ENCODE results near the gene DTNB. TPM values are rescaled to one million over a fixed set of nuclear protein-coding genes. Genes with fewer than 3 reads are reported as not detected.

DTNB gene
- total RNA-seq, 1 experiment from 2014 or later: 4.8 TPM

DNA sequence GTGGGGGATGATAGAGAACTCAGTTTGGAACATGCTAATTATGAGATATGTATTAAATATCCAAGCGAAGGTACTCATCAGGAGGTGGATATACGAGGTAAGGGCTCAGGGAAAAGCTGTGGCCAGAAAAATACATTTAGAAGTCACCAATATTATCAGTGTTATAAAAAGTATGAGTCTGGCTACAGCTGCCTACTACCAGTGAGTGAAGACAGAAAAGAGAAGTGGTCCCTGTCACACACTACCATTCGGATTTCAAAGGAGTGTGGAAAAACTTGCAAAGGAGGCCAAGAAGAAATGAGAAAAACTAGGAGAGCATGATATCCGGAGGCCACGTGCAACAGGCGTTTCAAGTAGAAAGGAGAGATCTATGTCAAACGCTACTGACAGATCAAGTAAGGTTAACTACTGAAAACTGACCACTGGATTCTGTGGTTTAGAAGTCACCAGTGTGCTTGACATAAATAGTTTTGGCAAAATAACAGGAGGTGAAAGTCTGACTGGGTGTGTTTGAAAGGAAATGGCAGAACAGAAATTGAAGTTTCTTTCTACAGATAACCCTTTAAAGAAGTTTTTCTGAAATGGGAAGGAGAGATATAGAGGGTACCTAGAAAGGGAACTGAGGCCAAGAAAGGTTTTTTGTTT lies 213.0 kb downstream of the DTNB start:
- no peak for DNase-seq (ENCODE audit: low spot score)

DNA sequence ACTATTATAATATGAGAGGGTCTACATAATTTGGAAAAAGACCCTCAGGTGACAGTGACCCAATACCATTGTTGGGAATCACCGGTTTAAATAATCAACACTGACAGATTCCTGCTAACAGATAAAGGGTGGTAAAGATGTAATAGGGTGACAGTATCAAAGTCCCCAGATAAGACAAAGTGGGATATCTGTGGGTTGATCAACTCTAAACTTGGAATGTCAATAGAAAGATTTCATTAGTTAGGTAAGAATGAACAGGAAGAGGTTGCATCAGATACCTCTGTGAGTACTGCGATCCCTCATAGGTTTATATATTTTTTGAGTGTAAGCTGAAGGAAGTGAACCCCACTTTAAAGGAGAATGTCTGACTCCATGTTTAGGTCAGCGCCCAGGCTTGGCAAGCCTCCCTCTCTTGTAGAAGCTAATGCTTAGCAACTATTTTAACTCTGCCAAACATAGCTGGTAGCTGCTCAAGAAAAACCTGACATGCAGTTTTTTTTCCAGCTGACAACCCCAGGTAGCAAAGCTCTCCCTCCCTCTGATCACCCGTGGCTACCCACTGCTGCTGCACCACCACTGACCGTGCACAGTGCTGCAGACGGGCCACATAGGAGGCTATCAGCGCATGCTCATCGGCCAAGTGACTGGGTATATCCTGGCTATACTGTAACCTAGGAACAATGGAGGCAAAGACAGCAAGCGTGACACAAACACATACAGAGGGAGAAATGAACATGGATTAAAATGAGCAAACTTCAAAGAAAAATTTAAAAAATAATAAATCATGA lies 218.4 kb downstream of the DTNB start:
- no peak for DNase-seq (ENCODE audit: low spot score)

DNA sequence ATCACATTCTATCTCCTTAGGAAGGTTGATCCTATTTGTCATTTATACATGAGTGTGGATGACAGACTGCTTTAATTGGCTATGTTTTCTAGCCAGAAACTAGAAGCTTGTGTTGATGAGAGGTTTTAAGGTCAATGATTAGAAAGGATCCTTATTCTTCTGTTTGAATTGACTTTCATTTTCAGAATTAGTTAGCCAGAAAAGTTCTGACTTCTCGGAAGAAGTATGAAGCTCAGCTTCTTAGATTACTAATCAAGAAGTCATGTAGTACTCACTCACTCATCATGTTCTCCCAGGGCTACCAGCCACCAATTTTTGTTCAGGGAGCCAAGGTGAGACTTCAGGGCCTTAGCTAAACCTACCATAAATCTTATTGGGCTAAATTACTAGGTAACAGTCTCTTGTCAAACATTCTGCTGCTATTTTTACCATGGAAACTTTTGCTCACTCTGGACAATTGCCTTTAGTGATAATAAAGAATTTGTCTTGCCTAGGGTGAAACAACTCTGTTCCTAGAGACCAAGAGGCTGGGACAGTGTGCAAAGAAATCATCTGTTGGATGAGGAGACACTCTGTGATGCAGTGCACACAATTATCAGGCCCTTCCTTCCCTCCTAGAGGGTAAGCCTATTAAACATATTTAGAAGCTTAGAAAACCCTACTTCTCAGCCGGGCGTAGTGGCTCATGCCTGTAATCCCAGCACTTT lies 220.0 kb downstream of the DTNB start:
- DNase-seq (ENCODE audit: low spot score): no peak

DNA sequence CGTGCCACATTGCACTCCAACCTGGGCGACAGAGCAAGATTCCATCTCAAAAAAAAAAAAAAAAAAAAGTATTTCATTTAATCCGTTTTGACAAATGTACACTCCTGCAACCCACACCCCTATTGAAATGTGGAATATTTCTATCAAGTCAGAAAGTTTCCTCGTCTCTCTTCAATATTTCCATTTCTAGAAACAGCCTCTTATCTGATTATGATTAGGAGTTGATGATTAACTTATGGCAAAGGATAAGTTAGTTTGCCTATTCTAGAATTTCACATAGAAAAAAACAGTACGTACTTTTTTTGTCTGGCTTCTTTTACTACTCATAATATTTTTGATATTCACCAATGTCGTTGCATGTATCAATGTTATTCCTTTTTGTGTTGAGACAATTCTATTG lies 224.6 kb downstream of the DTNB start:
- no peak for DNase-seq (ENCODE audit: low spot score)

DNA sequence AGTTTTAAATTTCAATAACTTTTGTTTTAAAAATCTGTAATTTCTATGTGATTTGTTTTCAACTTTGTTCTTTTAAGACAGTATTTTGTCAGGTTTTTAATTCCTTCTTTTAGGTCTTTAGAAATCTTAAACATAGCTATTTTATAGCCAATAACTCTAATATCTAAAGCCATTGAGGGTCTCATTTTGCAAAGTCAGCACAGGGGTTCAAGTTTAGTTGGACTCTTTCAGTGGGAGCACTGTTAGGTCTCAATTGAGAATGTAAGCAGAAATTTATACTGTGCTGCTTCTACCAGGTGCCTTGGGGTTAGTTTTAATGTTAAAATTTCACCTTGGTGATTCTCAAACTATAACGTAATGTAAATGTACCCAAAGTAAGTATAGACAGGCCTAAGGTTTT lies 226.4 kb downstream of the DTNB start:
- DNase-seq (ENCODE audit: low spot score): no peak

DNA sequence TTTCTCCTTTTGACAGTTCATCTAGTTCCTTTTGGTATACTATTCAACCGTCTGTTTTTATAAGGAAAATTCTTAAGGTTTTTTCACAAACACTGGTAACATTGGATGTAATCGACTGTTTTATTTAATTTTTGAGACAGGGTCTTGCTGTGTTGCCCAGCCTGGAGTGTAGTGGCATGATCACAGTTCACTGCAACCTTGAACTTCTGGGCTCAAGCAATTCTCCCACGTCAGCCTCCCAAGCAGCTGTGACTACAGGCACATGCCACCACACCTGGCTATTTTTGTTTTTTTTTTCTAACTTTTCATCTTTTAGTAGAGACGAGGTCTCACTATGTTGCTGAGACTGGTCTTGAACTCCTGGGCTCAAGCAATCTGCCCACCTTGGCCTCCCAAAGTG lies 227.3 kb downstream of the DTNB start:
- no peak for DNase-seq (ENCODE audit: low spot score)

DNA sequence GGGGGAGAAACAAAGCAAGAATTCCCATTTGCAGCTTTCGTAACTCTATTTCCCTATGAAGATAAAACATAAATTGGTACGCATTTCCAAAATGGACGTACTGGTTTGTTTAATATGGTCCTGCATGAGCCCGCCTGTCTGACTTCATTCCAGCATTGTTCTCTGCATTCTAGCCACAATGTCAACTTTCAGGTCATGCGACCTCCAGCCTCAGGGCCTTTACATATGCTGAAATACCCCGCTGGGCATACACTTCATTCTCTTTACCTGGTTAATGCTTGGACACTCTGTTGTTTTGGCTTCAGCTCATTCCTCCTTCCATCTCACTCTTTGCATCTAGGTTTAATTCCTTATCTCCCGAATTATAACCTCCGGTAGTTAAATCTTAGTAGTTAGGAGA lies 227.9 kb downstream of the DTNB start:
- no peak for DNase-seq (ENCODE audit: low spot score)

DNA sequence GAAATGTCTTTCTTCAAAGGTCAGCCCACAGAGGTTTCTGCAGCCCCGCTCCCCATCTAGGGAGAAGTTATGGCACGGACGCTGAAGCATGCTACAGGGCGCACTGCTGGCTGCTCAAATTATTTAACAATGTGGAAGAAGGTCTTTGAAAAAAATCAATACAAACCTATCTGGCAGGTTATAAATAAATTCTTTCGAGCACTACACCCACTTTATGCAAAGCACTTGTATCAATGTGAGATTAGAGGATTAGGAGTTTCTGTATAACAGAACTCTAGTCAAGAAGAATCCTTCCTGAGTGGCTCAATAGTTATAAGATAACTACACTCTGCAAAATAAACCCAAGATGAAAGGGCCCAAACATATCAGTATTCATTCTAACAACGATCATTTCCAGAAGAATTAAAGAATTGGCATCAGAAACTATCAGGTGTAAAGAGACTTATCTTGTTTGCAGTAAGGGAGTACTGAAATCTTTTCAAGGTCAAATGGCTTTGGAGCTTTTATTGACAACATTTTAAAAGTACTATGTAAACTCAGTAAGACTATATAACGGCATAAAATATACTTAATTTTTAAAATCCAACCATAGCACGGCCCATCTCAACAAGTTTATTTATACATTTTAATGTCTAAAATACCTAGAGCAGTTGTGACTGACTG lies 228.6 kb downstream of the DTNB start:
- no peak for DNase-seq (ENCODE audit: low spot score)

DNA sequence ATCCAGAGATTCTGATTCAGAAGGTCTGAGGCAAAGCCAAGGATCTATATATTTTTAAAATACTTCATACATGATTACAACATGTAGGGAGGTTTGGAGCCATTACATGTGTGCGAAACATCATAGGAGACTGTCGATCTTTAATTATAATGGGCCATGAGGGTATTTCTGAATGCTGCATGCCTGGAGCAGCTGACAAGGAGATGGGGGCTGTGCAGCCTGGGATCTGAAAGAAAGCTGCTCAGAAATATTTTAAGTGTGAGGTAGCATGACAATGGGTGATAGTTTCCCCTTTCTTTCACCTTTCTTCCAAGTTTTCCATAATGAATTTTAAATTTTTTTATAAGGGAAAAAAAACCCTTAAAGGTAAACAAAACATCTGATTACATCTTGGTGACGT lies 229.6 kb downstream of the DTNB start:
- no peak for DNase-seq (ENCODE audit: low spot score)

DNA sequence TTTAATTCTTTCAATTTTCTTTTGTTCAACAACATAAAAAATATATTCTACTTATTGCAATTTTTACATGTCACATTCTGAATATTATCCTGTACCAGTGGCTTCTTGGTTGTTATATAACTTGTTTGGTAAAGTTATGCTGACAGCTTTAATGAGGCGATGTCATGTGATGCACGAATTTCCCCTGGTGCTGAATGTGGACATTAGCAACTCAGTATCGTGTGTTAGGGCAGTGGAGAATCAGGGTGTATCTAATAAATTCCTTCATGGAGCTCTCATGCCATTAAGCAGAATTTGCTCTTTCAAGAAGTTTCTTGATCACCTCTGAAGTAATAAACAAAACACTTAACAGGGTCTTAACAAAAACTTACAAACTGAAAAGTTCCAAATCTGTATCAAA lies 232.0 kb downstream of the DTNB start:
- no peak for DNase-seq (ENCODE audit: low spot score)

DNA sequence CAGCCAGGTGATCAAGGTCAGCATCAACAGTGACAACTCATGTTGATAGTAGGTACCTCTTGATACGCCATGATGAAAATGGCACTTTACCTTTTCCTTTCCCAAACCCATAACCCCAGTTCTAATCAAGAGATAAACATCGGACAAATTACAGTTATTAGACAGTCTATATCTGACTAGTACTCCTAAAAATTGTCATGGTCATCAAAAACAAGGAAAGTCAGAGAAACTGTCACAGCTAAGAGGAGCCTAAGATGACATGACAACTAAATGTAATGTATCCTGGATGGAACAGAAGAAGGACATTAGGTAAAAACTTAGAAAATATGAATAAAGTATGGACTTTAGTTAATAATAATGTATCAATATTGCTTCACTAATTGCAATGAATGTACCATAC lies 234.6 kb downstream of the DTNB start:
- DNase-seq (ENCODE audit: low spot score): no peak

DNA sequence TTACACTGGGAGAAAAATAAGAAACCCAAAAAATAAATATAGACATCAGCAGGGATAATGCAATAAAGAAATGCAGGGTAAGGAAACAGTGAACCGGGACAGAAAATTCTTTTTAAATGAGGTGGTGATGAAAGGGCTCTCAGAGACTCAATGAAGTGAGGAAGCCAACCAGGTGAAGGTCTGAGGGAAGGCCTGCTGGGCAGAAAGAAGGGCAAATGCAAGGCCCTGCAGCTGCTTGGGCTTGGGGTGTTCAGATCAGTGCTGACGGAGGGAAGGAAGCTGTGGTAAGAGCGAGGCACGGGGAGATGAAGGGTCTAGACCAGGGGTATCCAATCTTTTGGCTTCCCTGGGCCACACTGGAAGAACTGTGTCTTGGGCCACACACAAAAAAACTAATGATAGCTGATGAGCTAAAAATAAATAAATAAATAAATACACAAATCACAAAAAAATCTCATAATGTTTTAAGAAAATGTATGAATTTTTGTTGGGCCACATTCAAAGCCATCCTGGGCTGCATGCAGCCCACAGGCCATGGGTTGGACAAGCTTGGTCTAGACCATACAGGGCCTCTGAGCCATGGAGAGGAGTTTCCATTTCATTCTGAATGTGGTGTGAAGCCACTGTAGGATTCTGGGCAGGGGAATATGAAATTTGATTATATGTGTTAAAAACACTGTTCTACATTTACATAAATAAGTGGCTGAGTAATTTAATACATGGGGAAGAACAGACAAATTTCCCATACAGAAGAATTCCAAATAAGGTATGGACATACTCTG lies 235.3 kb downstream of the DTNB start:
- no peak for DNase-seq (ENCODE audit: low spot score)

DNA sequence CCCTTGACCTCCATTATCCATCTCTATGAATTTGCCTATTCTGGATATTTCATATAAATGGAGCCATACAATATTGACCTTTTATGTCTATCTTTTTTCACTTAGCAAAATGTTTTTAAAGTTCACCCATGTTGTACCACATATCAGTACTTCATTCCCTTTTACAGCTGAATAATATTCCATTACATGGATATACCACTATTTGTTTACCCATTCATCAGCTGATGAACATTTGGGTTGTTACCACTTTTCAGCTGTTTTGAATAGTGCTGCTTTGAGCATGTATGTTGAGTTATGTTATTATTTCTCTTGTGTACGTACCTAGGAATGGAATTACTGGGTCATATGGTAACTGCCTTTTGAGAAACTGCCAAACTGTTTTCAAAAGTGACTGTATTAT lies 238.0 kb downstream of the DTNB start:
- no peak for DNase-seq (ENCODE audit: low spot score)

DNA sequence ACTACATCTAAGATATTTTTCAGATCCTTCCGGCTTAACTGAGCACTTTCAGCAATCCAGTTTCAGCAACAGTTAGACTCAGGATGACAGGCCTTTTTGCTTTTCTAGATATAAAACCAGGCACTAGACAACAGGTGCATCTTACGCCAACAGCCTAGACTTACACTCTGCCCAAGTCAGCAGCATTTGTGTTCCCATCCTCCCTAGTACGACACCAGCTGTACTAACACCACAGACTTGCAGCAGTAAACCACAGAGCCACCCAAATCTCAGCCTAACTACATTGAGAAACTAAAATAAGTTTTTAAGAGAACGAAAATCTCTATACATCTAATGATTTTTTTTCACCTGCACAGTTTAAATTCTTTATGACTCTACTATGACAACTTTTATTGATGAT lies 241.8 kb downstream of the DTNB start:
- DNase-seq (ENCODE audit: low spot score): no peak

DNA sequence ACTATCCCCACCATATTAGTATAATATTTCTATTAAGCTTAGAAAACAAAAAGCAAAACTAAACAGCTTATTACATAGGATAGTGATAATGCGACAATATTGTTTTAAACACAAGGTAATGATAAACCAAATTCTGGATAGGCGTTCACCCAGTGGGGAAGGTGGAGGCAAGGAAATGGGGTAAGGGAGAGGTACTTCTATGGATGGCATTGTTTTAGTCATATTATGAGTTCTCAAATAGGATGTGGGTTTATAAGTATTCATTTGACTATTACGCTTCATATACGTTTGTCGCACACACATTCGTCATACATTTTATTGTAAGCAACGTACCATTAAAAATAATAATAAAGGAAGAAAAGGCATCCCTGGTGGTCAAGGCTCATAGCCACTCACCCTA lies 242.8 kb downstream of the DTNB start:
- no peak for DNase-seq (ENCODE audit: low spot score)

DNA sequence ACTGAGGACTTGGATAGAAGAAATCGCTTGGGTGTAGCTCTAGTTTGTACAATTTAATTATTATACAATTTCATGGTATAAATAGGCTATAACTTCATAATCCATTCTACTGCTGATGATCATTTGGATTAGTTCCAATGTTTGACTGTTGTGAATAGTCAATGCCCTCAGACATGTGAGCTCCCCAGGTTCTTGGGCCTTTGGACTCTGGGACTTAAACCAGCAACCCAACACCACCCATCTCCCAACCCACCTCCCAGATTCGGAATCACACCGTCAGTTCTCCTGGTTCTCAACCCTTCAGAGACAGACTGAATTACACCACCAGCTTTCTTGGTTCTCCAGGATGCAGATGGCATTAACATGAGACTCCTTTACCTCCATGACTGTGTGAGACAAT lies 247.1 kb downstream of the DTNB start:
- no peak for DNase-seq (ENCODE audit: low spot score)

DNA sequence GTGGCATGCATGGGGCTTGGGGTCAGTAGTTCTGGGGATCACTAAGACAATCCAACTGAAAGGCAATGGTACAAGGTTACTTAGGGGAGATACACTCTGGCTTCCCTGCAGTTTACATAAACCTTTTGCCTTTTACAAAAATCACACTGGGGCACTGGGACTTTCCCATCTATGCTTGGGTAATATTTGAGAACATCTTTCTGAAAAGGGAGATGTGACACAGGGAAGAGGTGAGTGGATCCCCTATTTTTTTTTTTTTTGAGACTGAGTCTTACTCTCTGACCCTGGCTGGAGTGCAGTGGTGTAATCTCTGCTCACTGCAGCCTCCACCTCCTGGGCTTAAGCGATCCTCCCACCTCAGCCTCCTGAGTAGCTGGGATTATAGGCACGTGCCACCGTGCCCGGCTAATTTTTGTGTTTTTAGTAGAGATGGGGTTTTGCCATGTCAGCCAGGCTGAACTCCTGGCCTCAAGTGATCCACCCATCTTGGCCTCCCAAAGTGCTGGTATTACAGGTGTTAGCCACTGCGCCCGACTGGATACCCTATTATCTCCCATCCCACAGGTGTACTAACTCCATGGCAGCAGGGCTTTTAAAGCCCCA lies 248.8 kb downstream of the DTNB start:
- no peak for DNase-seq (ENCODE audit: low spot score)

DNA sequence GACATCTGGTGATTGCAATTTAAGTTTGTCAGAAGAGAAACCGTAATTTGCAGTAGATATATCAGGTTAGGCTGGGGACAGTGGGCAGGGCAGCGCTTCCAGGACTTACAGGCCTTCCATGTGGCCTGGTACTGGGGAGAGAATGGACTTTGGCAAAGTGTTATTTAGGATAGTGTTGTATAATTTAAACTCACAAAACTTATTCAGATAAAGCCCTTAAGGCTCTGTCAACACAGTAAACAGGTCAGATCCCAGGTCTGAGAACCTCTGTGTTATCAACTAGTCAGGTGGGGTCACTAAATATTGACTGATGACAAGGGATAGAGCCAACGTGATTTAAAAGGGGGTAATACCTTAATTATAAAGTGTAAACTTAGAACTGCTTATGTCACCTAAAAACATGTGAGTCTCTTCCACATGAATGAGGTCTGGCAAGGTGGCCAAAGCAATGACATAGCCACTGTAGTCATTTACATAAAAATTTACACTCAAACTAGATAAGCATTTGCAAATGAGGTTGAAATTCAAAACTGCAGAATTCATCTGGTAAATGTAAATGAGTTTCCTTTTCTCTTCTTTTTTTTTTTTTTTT lies 251.5 kb downstream of the DTNB start:
- no peak for DNase-seq (ENCODE audit: low spot score)

DNA sequence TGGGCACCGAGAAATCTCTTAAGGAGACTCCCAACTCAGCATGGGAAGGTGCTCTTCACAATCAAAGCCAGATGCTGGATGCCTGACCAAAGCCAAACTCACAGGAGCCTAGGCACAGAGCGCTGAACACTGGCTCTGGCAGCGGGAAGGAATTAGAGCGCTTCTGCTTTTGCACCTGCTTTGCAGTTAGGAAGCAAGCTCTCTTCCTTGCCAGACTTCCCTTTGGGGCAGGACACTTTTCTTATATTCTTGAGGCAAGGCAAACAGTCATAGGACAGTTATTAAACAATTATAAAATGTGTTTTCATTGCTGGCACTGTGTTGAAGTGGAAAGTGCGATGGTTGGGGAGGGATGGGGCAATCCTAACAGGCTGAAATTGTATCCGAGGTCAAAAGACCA lies 252.1 kb downstream of the DTNB start:
- DNase-seq (ENCODE audit: low spot score): no peak

DNA sequence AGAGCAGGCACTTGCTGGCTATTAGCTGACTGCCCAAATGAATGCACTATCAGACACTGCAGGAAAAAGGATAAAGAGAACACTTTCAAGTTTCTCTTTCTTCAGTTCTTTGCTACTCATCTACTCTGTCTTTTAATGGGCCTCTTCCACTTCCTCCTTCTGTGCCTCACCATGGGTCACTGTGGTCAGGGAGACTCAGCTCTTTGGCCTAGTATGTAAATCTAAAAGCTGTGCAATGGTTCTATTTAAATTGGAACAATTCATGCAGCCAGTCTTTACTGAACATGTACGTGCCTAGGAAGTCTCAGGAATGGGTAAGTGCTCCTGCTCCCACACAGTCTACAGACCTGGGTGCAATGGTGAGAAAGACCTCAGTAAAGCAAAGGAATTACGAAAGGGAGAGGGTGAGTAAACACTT lies 252.5 kb downstream of the DTNB start:
- DNase-seq (ENCODE audit: low spot score): no peak

DNA sequence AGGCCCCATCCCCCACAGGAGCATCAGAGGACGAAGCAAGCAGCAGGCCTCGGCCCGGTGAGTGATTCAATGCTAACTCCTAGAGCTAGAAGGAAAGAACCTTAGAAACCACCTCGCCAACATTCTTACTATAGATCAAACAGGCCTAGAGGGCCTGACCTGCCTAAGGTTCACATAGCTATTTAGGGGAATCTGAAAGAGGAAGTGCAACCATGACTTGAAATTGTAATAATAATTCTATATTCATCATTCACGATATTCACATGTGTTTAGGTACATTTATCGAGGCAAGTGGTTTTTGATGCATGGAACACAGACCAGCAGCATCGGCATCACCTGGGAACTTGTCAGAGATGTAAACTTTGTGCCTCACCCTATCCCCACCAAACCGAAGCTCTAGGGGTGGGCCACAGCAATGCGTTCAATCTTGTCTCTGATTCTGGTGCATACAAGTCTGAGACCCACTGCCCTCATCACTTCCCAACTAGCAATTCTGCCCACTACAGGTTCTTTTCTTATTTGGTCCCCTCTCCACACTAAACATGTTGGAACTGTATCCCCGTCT lies 253.6 kb downstream of the DTNB start:
- DNase-seq (ENCODE audit: low spot score): no peak

Data from H4 (cell line).